Upper lobe of right lung (tissue), 1 donor: Measurements from ENCODE around the gene B3GALT6. TPM values are rescaled to one million over a fixed set of nuclear protein-coding genes. Genes with fewer than 3 reads are reported as not detected.

Experiments used
- ATAC-seq: fragments of 200-7000 bp; cut with Tn5 transposase; one replicate; pipeline ENCODE4 v1.9.1; 2020; ENCODE audit warnings: mild to moderate bottlenecking, moderate library complexity
- DNase-seq: peaks from one replicate; pipeline ENCODE4 v3.0.0-alpha.2; 2020
- H3K27ac ChIP-seq: fragments of 200-600 bp; one replicate; pipeline ENCODE4 v1.8.0; 2022
- H3K27me3 ChIP-seq: fragments of 200-600 bp; one replicate; pipeline ENCODE4 v1.8.0; 2022; ENCODE audit warnings: mild to moderate bottlenecking
- H3K36me3 ChIP-seq: fragments of 200-600 bp; one replicate; pipeline ENCODE4 v1.8.0; 2022
- H3K4me1 ChIP-seq: fragments of 200-600 bp; one replicate; pipeline ENCODE4 v1.8.0; 2022
- H3K4me3 ChIP-seq: fragments of 200-600 bp; one replicate; pipeline ENCODE4 v1.8.0; 2022; ENCODE audit warnings: mild to moderate bottlenecking
- H3K9me3 ChIP-seq: fragments of 200-600 bp; one replicate; pipeline ENCODE4 v1.8.0; 2022
- CTCF ChIP-seq: fragments of 200-600 bp; IDR thresholded peaks from one replicate; pipeline ENCODE4 v1.8.0; 2022; ENCODE audit warnings: antibody characterized with exemption
- intact Hi-C: fragments of 100-400 bp; cut with DNase I; formaldehyde crosslinking; loops from one replicate; pipeline ENCODE4 v1.11.0; 2022
- total RNA-seq: library from RNA; stranded (reverse); fragmentation: NEBNext Ultra II Directional; extraction: Animal tissue kit (Norgen Biotek cat#: 25700); gene quantifications from one replicate; pipeline ENCODE4 v1.2.1, GENCODE V29; 2021
- donor health status: DM: no; HTN: yes; CAD: no; lungs with severe emphysema.

The B3GALT6 gene
- total RNA-seq, 1 donor from 2014 or later, result 16.7 TPM

GRCh38 chr1:1199141-1199960, 32.7 kb upstream of the B3GALT6 start:
- DNase-seq, result no peak
- no peaks in the 10 kb centered on the region for H3K36me3 ChIP-seq
- H3K27ac ChIP-seq, result no peak overlapping the region
- TF ChIP-seq CTCF, result no peak
- ATAC-seq, result no peak
- H3K27me3 ChIP-seq, result no peaks in the 10 kb centered on the region
- no peak overlapping the region for H3K4me3 ChIP-seq
- H3K4me1 ChIP-seq, result no peaks in the 10 kb centered on the region
- intact Hi-C loops, result no loop called here
- no peaks in the 10 kb centered on the region for H3K9me3 ChIP-seq

- Histone ChIP-seq H3K4me1 (no peaks in the 10 kb centered on the region), H3K27ac (peak overlapping the region; percentile 17), H3K36me3 (no peaks in the 10 kb centered on the region), H3K9me3 (no peaks in the 10 kb centered on the region), H3K27me3 (peaks cover 6% of the 10 kb centered on the region), H3K4me3 (peak overlapping the region; percentile 41)
- no peak for ATAC-seq
- no peak for DNase-seq
- TF ChIP-seq CTCF, result no peak
- intact Hi-C loops, result no loop called here
Observed at GRCh38 chr1:1199961-1200875, 31.8 kb upstream of the B3GALT6 start.

- peak; percentile 60 for ATAC-seq
- peak; percentile 81 for DNase-seq
- Histone ChIP-seq H3K36me3 (no peaks in the 10 kb centered on the region), H3K4me1 (peaks cover 5% of the 10 kb centered on the region), H3K27me3 (peaks cover 14% of the 10 kb centered on the region), H3K9me3 (no peaks in the 10 kb centered on the region), H3K4me3 (peak overlapping the region; percentile 41), H3K27ac (peak overlapping the region; percentile 17)
- no peak for TF ChIP-seq CTCF
- intact Hi-C loops, result no loop called here
Observed at GRCh38 chr1:1200876-1201810, 30.9 kb upstream of the B3GALT6 start.

- Histone ChIP-seq H3K4me1 (peaks cover 6% of the 10 kb centered on the region), H3K9me3 (no peaks in the 10 kb centered on the region), H3K27ac (no peak overlapping the region), H3K27me3 (peaks cover 29% of the 10 kb centered on the region), H3K4me3 (no peak overlapping the region), H3K36me3 (no peaks in the 10 kb centered on the region)
- ATAC-seq (no peak), DNase-seq (no peak)
- no peak for TF ChIP-seq CTCF
- intact Hi-C loops, result no loop called here
Observed at GRCh38 chr1:1202831-1203560, 29.0 kb upstream of the B3GALT6 start.
